Measurements from ENCODE around the gene YKT6.
A peak's percentile ranks its signal among the peaks of the same experiment; 100 is the strongest.

Gene YKT6

GRCh38 chr7:44191171-44191570, 9.6 kb upstream of the YKT6 start:
- DNase-seq (ENCODE audit: low spot score) (no peak), ATAC-seq (ENCODE audit: low read depth) (no peak)
- Histone ChIP-seq H3K27ac (ENCODE audit: poor library complexity, severe bottlenecking) (no peak overlapping the region), H3K9me3 (ENCODE audit: severe bottlenecking) (no peaks in the 10 kb centered on the region), H3K36me3 (ENCODE audit: low read depth) (no peaks in the 10 kb centered on the region), H3K27me3 (ENCODE audit: insufficient read depth, poor library complexity, severe bottlenecking) (no peaks in the 10 kb centered on the region), H3K4me3 (ENCODE audit: severe bottlenecking) (no peak overlapping the region), H3K4me1 (ENCODE audit: insufficient read depth, poor library complexity, severe bottlenecking) (no peaks in the 10 kb centered on the region)
- no peak for TF ChIP-seq CTCF (IDR thresholded peaks at IDR 0.05; ENCODE audit: poor library complexity, severe bottlenecking)

- no peak for ATAC-seq (ENCODE audit: low read depth)
- H3K9me3 ChIP-seq (ENCODE audit: severe bottlenecking): no peaks in the 10 kb centered on the region
- no peak for TF ChIP-seq CTCF (IDR thresholded peaks at IDR 0.05; ENCODE audit: poor library complexity, severe bottlenecking)
- H3K36me3 ChIP-seq (ENCODE audit: low read depth): no peaks in the 10 kb centered on the region
- no peak overlapping the region for H3K27ac ChIP-seq (ENCODE audit: poor library complexity, severe bottlenecking)
- no peak overlapping the region for H3K4me3 ChIP-seq (ENCODE audit: severe bottlenecking)
- H3K4me1 ChIP-seq (ENCODE audit: insufficient read depth, poor library complexity, severe bottlenecking): no peaks in the 10 kb centered on the region
- H3K27me3 ChIP-seq (ENCODE audit: insufficient read depth, poor library complexity, severe bottlenecking): no peaks in the 10 kb centered on the region
- DNase-seq (ENCODE audit: low spot score): peak; percentile 21
Measured at GRCh38 chr7:44193011-44193802, 7.6 kb upstream of the YKT6 start.

GRCh38 chr7:44194069-44194468, 6.7 kb upstream of the YKT6 start:
- TF ChIP-seq CTCF (IDR thresholded peaks at IDR 0.05; ENCODE audit: poor library complexity, severe bottlenecking): no peak
- Histone ChIP-seq H3K9me3 (ENCODE audit: severe bottlenecking) (no peaks in the 10 kb centered on the region), H3K27me3 (ENCODE audit: insufficient read depth, poor library complexity, severe bottlenecking) (no peaks in the 10 kb centered on the region), H3K4me1 (ENCODE audit: insufficient read depth, poor library complexity, severe bottlenecking) (no peaks in the 10 kb centered on the region), H3K4me3 (ENCODE audit: severe bottlenecking) (no peak overlapping the region), H3K27ac (ENCODE audit: poor library complexity, severe bottlenecking) (no peak overlapping the region), H3K36me3 (ENCODE audit: low read depth) (no peaks in the 10 kb centered on the region)
- DNase-seq (ENCODE audit: low spot score) (peak; percentile 37), ATAC-seq (ENCODE audit: low read depth) (no peak)

- no peaks in the 10 kb centered on the region for H3K4me1 ChIP-seq (ENCODE audit: insufficient read depth, poor library complexity, severe bottlenecking)
- peak; percentile 31 for DNase-seq (ENCODE audit: low spot score)
Measured at GRCh38 chr7:44194562-44195145, 6.1 kb upstream of the YKT6 start.

More at GRCh38 chr7:44194562-44195145, 6.1 kb upstream of the YKT6 start:
- no peak overlapping the region for H3K4me3 ChIP-seq (ENCODE audit: severe bottlenecking)
- no peaks in the 10 kb centered on the region for H3K9me3 ChIP-seq (ENCODE audit: severe bottlenecking)
- H3K27ac ChIP-seq (ENCODE audit: poor library complexity, severe bottlenecking): no peak overlapping the region
- no peaks in the 10 kb centered on the region for H3K36me3 ChIP-seq (ENCODE audit: low read depth)
- TF ChIP-seq CTCF (IDR thresholded peaks at IDR 0.05; ENCODE audit: poor library complexity, severe bottlenecking): no peak
- no peak for ATAC-seq (ENCODE audit: low read depth)
- no peaks in the 10 kb centered on the region for H3K27me3 ChIP-seq (ENCODE audit: insufficient read depth, poor library complexity, severe bottlenecking)
